Activated T-helper 1 cell treated with anti-CD3 and anti-CD28 coated beads, Interleukin-12 subunit alpha, Interleukin-12 subunit beta, Interleukin-2, Interleukin-4 antibody, amounts not matched to agents 30 ng/mL and 10 ng/mL and 1 ng/mL, durations not matched to agents 14 hours and 24 hours and 36 hours (primary cell): ENCODE data around the gene SPINT2. TPM values are rescaled to one million over a fixed set of nuclear protein-coding genes. Genes with fewer than 3 reads are reported as not detected.

Experiments
- DNase-seq: peaks from one replicate; pipeline ENCODE4 v3.0.0; 2021; ENCODE audit warnings: low spot score
- H3K27ac Mint-ChIP-seq: one replicate; pipeline ENCODE4 v1.8.0; 2021; ENCODE audit warnings: mild to moderate bottlenecking, mixed read lengths
- H3K27me3 Mint-ChIP-seq: one replicate; pipeline ENCODE4 v1.8.0; 2022; ENCODE audit warnings: mild to moderate bottlenecking, moderate library complexity, mixed read lengths; ENCODE audit not compliant: insufficient read depth
- H3K36me3 Mint-ChIP-seq: one replicate; pipeline ENCODE4 v1.8.0; 2021; ENCODE audit warnings: low read depth, mixed read lengths
- H3K4me1 Mint-ChIP-seq: one replicate; pipeline ENCODE4 v1.8.0; 2021; ENCODE audit warnings: low read depth, mixed read lengths
- H3K4me3 Mint-ChIP-seq: one replicate; pipeline ENCODE4 v1.8.0; 2021; ENCODE audit warnings: mild to moderate bottlenecking, moderate library complexity, mixed read lengths
- H3K9me3 Mint-ChIP-seq: one replicate; pipeline ENCODE4 v1.8.0; 2021; ENCODE audit warnings: mixed read lengths
- intact Hi-C: fragments of 100-400 bp; cut with micrococcal nuclease; formaldehyde crosslinking; loops from one replicate; pipeline ENCODE4 v1.15.1; 2024
- total RNA-seq: library from RNA; stranded (reverse); gene quantifications from 2 replicates; pipeline ENCODE4 v1.2.3, GENCODE V29; 2022

Gene SPINT2
- total RNA-seq, 1 donor from 2014 or later: 86.8 TPM

DNA sequence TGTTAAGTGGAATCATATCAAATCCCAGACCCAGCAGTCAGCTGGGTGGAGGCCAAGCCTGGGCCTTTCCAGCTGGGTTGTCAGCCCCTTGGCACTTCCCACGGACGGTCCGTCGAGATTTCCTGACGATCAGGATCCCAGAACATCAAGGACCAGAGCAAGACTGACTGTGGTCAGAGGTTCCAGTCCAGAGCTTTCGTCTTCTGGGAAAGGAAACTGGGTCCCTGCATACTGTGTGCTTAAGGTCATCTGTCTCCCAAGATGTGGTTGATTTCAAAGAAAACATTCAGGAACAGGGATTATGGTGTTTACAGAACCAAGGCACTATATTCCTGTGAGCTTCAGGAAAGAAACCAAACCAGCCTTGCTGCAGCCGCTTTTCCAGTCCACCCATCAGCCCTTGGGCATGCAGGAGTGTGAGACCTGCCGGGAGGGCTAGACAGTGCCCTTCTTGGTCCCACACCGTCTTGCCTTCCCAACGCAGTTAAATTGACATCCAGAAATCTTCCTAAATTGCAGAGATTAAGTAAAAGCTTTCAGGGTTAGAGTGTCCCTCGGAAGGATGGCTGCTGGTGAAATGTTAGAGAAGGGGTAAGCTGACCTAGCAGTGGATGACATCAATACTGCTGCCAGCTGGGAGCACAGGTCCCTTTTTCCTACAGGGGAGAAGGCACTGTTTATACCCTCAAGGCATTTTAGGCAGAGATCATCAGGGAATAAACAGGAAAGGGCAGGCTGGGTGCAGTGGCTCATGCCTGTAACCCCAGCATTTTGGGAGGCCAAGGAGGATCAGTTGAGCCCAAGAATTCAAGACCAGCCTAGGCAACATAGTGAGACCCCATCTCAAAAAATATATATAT lies 34.7 kb downstream of the SPINT2 start:
- Mint-ChIP-seq H3K36me3 (no peaks in the 10 kb centered on the region), H3K27me3 (no peaks in the 10 kb centered on the region), H3K4me3 (no peak overlapping the region), H3K27ac (no peak overlapping the region), H3K4me1 (no peaks in the 10 kb centered on the region), H3K9me3 (no peaks in the 10 kb centered on the region)
- intact Hi-C loops: no loop called here
- no peak for DNase-seq

DNA sequence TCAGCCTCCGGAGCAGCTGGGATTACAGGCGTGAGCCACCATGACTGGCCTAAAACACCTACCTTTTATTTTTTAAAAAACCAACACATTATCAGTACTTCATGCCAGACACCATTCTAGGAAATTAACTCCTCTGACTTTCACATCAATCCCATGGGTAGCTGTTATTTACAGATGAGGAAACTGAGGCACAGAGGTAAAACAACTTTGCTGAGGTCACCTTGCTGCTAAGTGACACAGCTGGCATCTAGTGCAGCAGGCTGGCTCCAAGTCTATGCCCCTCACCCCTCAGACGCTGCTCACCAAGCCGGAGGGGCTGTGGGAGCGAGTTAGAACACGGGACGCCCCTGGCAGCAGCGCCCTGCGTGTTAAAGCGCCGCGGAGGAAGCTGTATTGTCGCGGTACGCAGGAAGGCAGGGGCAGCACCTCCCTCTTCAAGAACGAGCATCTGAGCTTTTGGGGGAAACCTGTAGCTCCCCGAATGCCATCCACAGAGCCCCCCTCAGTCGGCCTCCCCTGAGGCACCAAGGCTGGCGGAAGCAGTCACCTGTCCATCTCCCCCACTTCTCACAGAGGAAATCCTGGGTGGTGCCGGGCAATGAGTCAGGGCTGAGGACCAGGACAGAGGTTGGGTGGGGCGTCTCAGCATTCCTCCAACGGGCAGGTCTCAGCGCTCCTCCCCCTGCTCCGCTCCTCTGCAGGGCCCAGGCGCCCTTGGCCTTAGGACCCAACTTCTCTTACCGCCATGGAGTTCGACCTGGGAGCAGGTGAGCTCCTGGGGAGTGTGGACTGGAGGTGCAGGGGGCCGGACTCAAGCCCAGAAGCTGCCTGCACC lies 39.4 kb downstream of the SPINT2 start, which contains the start of gene C19orf33:
C19orf33 (plus strand) TSS at position 735 of the 835 bp plus-strand sequence; CDS start at position 746, 11 bp downstream.
- DNase-seq: no peak
- Mint-ChIP-seq H3K4me3 (no peak within 1 kb of the TSS), H3K36me3 (peaks cover 10% of the 10 kb centered on the region), H3K27ac (no peak within 1 kb of the TSS), H3K9me3 (no peaks in the 10 kb centered on the region), H3K27me3 (no peaks in the 10 kb centered on the region), H3K4me1 (no peaks in the 10 kb centered on the region)
- intact Hi-C loops: no loop called here

GRCh38 chr19:38304352-38304865 lies 40.0 kb downstream of the SPINT2 start:
- no peaks in the 10 kb centered on the region for H3K9me3 Mint-ChIP-seq
- no peak overlapping the region for H3K4me3 Mint-ChIP-seq
- no peaks in the 10 kb centered on the region for H3K4me1 Mint-ChIP-seq
- intact Hi-C loops: no loop called here
- DNase-seq: no peak
- H3K36me3 Mint-ChIP-seq: peaks cover 10% of the 10 kb centered on the region
- no peak overlapping the region for H3K27ac Mint-ChIP-seq
- H3K27me3 Mint-ChIP-seq: no peaks in the 10 kb centered on the region

DNA sequence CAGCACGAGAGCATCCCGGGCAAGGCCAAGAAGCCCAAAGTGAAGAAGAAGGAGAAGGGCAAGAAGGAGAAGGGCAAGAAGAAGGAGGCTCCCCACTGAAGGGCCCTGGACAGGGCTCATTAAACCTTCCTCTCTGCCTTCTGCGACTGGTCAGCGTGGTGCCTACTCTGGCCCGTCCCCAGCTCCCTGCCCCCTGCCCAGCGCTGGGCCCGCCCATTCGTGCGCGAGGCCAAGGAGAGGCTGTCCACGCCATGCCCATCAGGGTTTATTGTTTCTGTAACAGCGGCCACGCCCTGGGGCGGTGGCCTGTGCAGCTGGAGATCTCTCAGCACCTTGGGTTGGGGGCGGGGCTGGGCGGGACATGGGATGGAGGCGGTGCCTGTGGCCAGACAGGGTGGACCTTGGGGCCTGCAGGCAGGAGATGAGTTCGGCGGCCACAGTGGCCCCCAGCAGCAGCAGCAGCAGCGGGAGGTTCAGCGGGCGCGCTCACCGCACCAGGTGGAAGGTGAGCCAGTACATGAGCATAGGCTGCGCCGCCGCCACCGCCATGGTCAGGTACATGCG lies 40.6 kb downstream of the SPINT2 start:
- Mint-ChIP-seq H3K27ac (no peak overlapping the region), H3K4me3 (no peak overlapping the region), H3K36me3 (peaks cover 10% of the 10 kb centered on the region), H3K27me3 (no peaks in the 10 kb centered on the region), H3K9me3 (no peaks in the 10 kb centered on the region), H3K4me1 (no peaks in the 10 kb centered on the region)
- DNase-seq: no peak
- intact Hi-C loops: no loop called here

- H3K27ac Mint-ChIP-seq: no peak overlapping the region
- H3K9me3 Mint-ChIP-seq: no peaks in the 10 kb centered on the region
- H3K36me3 Mint-ChIP-seq: peaks cover 19% of the 10 kb centered on the region
- no peak for DNase-seq
- no peaks in the 10 kb centered on the region for H3K27me3 Mint-ChIP-seq
- intact Hi-C loops: no loop called here
- peaks cover 7% of the 10 kb centered on the region for H3K4me1 Mint-ChIP-seq
- H3K4me3 Mint-ChIP-seq: no peak overlapping the region
Measured at GRCh38 chr19:38306236-38306635, 41.9 kb downstream of the SPINT2 start.

DNA sequence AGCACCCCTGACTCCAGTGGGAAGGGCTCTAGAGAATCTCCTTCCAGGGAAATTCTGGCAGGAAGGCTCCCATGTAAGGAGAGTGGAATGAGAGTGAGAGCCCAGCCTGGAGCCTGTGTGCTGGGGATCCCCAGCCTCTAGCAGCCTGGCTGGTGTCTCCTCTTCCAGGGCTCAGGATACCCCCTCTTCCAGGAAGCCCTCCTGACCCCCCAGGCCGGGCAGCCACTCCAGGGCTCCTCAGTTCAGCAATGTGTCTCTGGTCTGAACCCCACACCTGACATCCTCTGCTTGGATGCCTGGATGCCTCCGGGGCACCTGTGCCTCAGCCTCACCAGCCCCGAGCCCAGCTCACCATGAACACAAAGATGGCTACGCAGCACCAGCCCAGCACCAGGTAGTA lies 42.7 kb downstream of the SPINT2 start:
- intact Hi-C loops: no loop called here
- Mint-ChIP-seq H3K4me3 (no peak overlapping the region), H3K27ac (no peak overlapping the region), H3K4me1 (peaks cover 7% of the 10 kb centered on the region), H3K36me3 (peaks cover 21% of the 10 kb centered on the region), H3K27me3 (no peaks in the 10 kb centered on the region), H3K9me3 (no peaks in the 10 kb centered on the region)
- no peak for DNase-seq

- no peaks in the 10 kb centered on the region for H3K9me3 Mint-ChIP-seq
- no peak overlapping the region for H3K27ac Mint-ChIP-seq
- H3K36me3 Mint-ChIP-seq: peaks cover 25% of the 10 kb centered on the region
- DNase-seq: no peak
- peaks cover 11% of the 10 kb centered on the region for H3K4me1 Mint-ChIP-seq
- intact Hi-C loops: no loop called here
- H3K27me3 Mint-ChIP-seq: no peaks in the 10 kb centered on the region
- no peak overlapping the region for H3K4me3 Mint-ChIP-seq
Measured at GRCh38 chr19:38307597-38307996, 43.2 kb downstream of the SPINT2 start.

- Mint-ChIP-seq H3K27ac (no peak overlapping the region), H3K27me3 (no peaks in the 10 kb centered on the region), H3K9me3 (no peaks in the 10 kb centered on the region), H3K4me1 (peaks cover 12% of the 10 kb centered on the region), H3K4me3 (no peak overlapping the region), H3K36me3 (peaks cover 25% of the 10 kb centered on the region)
- intact Hi-C loops: no loop called here
- DNase-seq: no peak
Measured at GRCh38 chr19:38308006-38308766, 43.8 kb downstream of the SPINT2 start.

GRCh38 chr19:38308926-38309614 lies 44.7 kb downstream of the SPINT2 start:
- Mint-ChIP-seq H3K27me3 (no peaks in the 10 kb centered on the region), H3K4me3 (no peak overlapping the region), H3K36me3 (peaks cover 27% of the 10 kb centered on the region), H3K9me3 (no peaks in the 10 kb centered on the region), H3K4me1 (peaks cover 17% of the 10 kb centered on the region), H3K27ac (no peak overlapping the region)
- DNase-seq: no peak
- intact Hi-C loops: no loop called here

DNA sequence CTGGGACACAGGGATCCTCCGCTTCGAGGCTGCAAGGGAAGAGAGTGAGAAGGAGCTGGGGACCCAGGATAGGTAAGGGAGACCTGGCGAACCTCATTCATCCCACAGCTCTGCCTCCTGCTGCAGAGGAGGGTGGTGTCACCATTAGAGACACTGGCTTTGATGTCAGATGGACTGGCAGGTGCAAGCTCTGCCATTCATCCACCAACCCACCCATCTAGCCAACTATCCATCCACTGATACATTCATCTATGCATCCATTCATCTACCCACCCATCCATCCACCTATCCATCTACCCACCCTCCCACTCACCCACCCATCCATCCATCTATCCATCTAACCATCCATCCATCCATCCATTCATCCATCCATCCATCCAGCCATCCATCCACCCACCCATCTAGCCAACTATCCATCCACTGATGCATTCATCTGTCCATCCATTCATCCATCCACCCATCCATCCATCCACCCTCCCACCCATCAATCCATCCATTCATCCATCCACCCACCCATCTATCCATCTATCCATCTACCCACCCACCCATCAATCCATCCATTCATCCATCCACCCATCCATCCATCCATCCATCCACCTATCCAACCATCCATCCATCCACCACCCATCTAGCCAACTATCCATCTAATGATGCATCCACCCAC lies 45.4 kb downstream of the SPINT2 start:
- peaks cover 27% of the 10 kb centered on the region for H3K36me3 Mint-ChIP-seq
- no peaks in the 10 kb centered on the region for H3K27me3 Mint-ChIP-seq
- intact Hi-C loops: no loop called here
- H3K4me3 Mint-ChIP-seq: no peak overlapping the region
- DNase-seq: no peak
- peaks cover 17% of the 10 kb centered on the region for H3K4me1 Mint-ChIP-seq
- H3K9me3 Mint-ChIP-seq: no peaks in the 10 kb centered on the region
- H3K27ac Mint-ChIP-seq: no peak overlapping the region

DNA sequence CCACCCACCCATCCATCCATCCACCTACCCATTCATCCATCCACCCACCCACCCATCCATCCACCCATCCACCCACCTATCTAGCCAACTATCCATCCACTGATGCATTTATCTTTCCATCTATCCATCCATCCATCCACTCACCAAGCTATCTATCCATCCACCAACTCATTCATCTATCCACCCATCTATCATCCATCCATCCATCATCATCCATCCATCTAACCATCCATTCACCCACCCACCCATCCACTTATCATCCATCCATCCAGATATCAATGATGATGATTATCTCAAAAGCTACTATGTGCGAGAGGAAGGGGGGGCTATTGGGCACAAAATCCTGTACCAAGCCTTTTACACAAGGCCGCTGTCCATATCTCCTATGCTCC lies 45.9 kb downstream of the SPINT2 start:
- peaks cover 23% of the 10 kb centered on the region for H3K4me1 Mint-ChIP-seq
- intact Hi-C loops: no loop called here
- no peak for DNase-seq
- H3K36me3 Mint-ChIP-seq: peaks cover 27% of the 10 kb centered on the region
- H3K27ac Mint-ChIP-seq: no peak overlapping the region
- H3K9me3 Mint-ChIP-seq: no peaks in the 10 kb centered on the region
- H3K4me3 Mint-ChIP-seq: no peak overlapping the region
- no peaks in the 10 kb centered on the region for H3K27me3 Mint-ChIP-seq
